WERI-Rb-1 (cell line): ENCODE data around the gene MSX2.

Experiments
- DNase-seq: peaks from one replicate; pipeline ENCODE4 v3.0.0-alpha.2; 2020
- H3K27ac ChIP-seq: fragments of 250-450 bp; sonication (Bioruptor Pico); 2 replicates; pipeline ENCODE4 v1.5.1; 2020; ENCODE audit warnings: mild to moderate bottlenecking, moderate library complexity
- H3K27me3 ChIP-seq: fragments of 250-450 bp; sonication (Bioruptor Pico); 2 replicates; pipeline ENCODE4 v1.5.1; 2021; ENCODE audit warnings: mild to moderate bottlenecking, low read depth, moderate library complexity; ENCODE audit not compliant: insufficient read depth, severe bottlenecking
- H3K36me3 ChIP-seq: fragments of 250-450 bp; sonication (Bioruptor Pico); 2 replicates; pipeline ENCODE4 v1.5.1; 2020; ENCODE audit warnings: mild to moderate bottlenecking, moderate library complexity
- H3K4me3 ChIP-seq: 2 replicates; pipeline ENCODE4 v1.5.1; 2011; ENCODE audit warnings: low read depth, mild to moderate bottlenecking, control low read depth, low read length
- H3K9me3 ChIP-seq: fragments of 250-450 bp; sonication (Bioruptor Pico); 2 replicates; pipeline ENCODE4 v1.5.1; 2021; ENCODE audit warnings: mild to moderate bottlenecking, moderate library complexity; ENCODE audit not compliant: severe bottlenecking
- TF ChIP-seq, protein P1 (sequence below): IDR thresholded peaks from 2 replicates; pipeline ENCODE4 v1.5.1; 2011; ENCODE audit warnings: low read depth, mild to moderate bottlenecking, control low read depth, inconsistent platforms, low read length

MSX2 gene

DNA sequence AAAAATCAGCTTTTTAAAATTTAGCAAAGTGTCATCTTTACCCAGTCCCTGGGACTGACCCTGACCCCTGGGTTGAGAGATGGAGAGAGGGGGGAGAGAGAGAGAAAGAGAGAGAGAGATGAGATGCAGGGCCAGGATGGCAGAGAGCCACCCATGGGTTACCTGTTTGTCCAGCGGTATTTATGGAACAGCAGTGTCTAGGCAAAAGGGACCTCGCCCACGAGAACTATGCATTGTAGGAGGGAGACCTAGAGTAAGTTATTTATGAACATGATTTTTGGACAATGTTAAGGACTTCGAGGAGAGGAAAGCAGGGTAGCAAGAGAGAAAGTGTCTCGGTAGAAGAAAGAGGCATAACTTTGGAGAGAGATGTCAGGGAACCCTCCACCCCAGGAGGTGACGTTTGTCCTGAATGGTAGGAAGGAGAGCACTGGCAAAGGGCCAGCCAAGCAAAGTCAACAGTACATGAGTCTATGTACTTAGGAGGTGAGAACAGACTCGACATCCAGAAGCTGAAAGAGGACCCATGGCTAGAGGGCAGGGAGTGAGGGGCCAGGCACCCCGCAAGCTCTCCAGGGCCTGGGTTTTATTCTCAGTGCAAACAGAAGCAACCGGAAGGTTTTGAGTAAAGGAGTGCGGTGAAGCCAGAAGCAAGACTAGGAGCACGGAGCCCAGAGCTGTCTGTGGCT, 30.5 kb upstream of the MSX2 start:
- no peak for DNase-seq
- Histone ChIP-seq H3K9me3 (no peaks in the 10 kb centered on the region), H3K36me3 (no peaks in the 10 kb centered on the region), H3K4me3 (no peak overlapping the region), H3K27ac (no peak overlapping the region), H3K27me3 (peaks cover 87% of the 10 kb centered on the region)
- TF ChIP-seq, protein P1, sequence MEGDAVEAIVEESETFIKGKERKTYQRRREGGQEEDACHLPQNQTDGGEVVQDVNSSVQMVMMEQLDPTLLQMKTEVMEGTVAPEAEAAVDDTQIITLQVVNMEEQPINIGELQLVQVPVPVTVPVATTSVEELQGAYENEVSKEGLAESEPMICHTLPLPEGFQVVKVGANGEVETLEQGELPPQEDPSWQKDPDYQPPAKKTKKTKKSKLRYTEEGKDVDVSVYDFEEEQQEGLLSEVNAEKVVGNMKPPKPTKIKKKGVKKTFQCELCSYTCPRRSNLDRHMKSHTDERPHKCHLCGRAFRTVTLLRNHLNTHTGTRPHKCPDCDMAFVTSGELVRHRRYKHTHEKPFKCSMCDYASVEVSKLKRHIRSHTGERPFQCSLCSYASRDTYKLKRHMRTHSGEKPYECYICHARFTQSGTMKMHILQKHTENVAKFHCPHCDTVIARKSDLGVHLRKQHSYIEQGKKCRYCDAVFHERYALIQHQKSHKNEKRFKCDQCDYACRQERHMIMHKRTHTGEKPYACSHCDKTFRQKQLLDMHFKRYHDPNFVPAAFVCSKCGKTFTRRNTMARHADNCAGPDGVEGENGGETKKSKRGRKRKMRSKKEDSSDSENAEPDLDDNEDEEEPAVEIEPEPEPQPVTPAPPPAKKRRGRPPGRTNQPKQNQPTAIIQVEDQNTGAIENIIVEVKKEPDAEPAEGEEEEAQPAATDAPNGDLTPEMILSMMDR = no peak

DNA sequence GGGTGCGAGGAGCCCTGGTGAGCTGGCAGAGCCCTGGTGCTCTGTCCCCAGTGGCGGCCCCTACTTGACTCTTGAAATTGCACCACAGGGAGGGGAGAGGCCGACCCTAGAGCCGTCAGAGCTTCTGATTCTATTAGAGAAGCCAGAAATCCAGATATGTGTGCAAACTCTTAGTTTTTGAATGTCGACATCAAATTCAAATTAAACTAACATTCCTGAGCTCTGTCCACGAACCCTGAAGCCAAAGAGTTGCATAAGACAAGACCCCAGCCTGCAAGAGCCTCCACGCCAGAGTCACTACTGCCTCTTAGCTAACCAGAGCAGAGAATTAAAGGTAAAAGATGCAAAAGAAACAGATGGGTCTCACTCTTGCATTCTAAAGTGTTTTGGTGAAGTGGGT, 29.8 kb upstream of the MSX2 start:
- Histone ChIP-seq H3K9me3 (no peaks in the 10 kb centered on the region), H3K27ac (no peak overlapping the region), H3K27me3 (peaks cover 84% of the 10 kb centered on the region), H3K36me3 (no peaks in the 10 kb centered on the region), H3K4me3 (no peak overlapping the region)
- DNase-seq = no peak
- TF ChIP-seq, protein P1 = no peak

DNA sequence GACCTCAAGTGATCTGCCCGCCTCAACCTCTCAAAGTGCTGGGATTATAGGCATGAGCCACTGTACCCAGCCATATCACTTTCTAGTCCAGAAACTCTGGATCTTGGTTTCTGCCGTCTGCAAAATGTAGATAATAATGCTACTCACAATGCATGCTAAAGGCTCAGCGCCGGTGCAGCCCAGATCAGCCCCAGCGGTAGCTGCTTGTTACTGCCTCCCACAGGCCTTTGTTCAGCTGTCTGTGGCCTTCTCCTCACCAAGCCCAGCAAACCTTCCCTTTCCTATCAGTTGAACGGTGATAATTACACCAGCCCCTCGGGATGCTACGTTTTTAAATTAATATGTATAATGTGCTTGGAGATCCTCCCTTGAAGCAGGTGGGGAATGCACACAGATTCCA, 26.2 kb upstream of the MSX2 start:
- Histone ChIP-seq H3K4me3 (no peak overlapping the region), H3K27ac (no peak overlapping the region), H3K36me3 (no peaks in the 10 kb centered on the region), H3K27me3 (peaks cover 80% of the 10 kb centered on the region), H3K9me3 (no peaks in the 10 kb centered on the region)
- DNase-seq = no peak
- TF ChIP-seq, protein P1 = no peak

DNA sequence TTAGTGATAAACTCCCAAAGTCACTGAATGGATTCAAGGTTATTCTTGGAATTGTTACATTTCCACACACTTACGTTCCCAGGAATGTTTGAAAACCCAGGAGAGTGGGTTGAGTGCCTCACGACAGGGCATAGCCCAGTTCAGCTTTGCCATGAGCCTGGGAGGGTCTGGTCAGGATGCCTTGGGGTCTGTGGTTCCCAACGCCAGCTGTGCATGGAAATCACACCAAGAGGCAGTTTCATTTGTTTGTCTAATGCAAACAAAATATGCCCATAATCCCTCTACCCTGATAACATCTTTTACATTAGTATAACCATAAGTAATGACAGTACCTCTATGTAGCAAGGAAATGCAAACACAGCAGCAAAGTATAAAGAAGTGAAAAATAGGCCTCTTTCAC, 25.3 kb upstream of the MSX2 start:
- no peak overlapping the region for H3K4me3 ChIP-seq
- no peaks in the 10 kb centered on the region for H3K36me3 ChIP-seq
- H3K27me3 ChIP-seq = peaks cover 77% of the 10 kb centered on the region
- H3K27ac ChIP-seq = no peak overlapping the region
- DNase-seq = no peak
- TF ChIP-seq, protein P1 = no peak
- no peaks in the 10 kb centered on the region for H3K9me3 ChIP-seq

DNA sequence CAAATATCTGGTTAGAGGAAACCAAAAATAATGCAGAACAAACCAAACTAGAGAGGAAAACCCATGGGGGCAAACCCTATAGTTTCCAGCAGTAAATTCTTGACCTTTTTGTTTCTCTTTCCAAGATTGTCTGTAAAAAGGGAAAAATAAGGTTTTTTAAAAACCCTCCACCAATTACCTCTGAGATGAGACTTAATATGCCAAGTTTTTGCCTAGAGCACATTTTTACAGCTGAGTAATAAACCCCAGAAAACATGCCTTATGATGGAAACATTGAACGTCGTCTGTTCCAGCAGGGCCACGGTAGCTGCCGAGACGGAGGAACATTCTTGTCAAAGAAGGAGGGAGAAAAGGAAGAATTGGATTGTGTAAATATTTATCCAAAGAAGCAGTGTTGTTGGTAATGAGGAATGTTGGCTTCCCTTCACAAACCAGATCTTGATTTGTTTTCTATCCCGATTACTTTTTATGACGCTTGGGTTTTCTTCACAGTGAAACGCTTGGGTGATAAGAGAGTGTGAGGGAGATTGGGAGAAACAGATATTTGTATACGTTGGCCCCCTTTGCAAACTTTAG, 17.3 kb upstream of the MSX2 start:
- no peak overlapping the region for H3K27ac ChIP-seq
- no peak for DNase-seq
- no peaks in the 10 kb centered on the region for H3K9me3 ChIP-seq
- peaks cover 71% of the 10 kb centered on the region for H3K27me3 ChIP-seq
- TF ChIP-seq, protein P1 = no peak
- H3K4me3 ChIP-seq = no peak overlapping the region
- H3K36me3 ChIP-seq = no peaks in the 10 kb centered on the region

DNA sequence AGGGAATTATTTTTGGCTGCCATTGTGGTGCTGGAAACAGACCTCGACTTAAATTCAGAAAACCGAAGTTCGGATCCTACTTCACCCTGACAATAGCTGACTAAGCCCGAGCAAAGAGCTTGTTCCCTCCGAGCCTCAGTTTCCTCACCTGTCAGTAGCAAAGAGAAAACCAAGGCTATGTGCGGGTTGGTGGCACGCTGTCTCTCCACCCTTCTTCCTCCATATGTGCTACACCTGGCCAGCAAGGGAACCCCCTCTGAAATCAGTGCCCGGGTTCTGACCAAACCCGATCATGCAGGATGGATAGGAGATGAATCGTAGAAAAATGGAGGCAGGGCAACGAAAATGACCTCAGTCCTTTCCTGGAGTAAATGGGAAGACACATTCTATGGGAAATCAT, 16.7 kb upstream of the MSX2 start:
- DNase-seq = no peak
- Histone ChIP-seq H3K9me3 (no peaks in the 10 kb centered on the region), H3K27me3 (peaks cover 72% of the 10 kb centered on the region), H3K27ac (no peak overlapping the region), H3K4me3 (no peak overlapping the region), H3K36me3 (no peaks in the 10 kb centered on the region)
- TF ChIP-seq, protein P1 = no peak
